Measurements from ENCODE around the gene FGF6.

The FGF6 gene

DNA sequence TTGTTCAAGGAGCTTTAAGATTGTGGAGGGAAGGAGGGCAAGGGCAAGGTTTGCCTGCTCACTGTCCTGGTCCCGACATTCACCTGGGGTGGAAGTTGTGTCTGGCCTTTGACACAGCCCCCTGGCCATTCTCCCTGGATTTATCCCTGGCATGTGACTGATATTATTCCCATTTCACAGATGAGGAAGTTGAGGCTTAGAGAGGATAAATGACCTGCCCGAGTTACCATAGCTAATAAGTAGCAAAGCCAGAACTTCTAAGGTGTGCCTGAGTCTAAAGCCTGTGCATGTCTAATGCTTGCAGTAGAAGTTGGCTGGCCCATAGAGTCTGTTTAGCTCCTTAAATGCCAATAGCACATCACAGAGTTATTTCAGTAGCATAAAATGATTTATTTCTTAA is 720 bp upstream of the FGF6 start:
- no peak for DNase-seq

DNA sequence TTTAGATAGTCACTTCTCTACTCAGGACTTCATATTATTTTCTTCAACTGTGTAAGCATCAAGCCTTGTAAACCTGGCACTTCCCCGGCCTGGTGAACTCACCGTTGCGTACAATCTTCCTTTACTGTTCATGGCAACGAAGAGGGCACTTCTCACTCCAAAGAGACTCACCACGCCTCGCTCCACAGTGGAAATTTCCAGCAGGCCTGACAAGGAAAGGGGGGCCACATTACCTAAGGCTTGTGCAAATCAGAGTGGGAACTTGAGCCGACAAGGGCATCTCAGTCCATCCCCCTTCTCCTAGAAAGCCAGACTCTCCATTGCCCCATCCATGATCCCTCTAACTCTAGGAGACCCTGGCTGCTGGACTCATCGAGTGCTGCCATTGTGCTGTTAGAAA is 1.6 kb downstream of the FGF6 start:
- DNase-seq: no peak

DNA sequence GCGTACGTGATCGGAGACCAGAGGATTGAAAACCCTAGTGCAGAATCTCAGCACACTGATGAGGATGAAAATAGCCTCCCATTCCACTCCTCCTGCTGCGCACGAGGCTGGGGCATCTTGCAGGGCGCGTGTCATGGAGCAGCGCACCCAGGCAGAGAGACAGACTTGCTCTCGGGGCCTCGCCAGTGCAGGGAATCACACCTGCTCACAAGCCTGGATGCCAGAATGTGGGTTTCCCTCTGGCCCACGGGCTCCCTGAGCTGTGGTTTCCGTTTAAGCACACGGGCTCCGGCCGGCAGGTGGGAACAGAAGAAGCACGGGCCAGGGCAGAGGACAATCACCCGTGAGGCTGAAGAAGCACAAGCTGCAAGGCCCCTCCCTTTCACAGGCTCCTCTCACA is 2.0 kb downstream of the FGF6 start:
- DNase-seq: no peak

DNA sequence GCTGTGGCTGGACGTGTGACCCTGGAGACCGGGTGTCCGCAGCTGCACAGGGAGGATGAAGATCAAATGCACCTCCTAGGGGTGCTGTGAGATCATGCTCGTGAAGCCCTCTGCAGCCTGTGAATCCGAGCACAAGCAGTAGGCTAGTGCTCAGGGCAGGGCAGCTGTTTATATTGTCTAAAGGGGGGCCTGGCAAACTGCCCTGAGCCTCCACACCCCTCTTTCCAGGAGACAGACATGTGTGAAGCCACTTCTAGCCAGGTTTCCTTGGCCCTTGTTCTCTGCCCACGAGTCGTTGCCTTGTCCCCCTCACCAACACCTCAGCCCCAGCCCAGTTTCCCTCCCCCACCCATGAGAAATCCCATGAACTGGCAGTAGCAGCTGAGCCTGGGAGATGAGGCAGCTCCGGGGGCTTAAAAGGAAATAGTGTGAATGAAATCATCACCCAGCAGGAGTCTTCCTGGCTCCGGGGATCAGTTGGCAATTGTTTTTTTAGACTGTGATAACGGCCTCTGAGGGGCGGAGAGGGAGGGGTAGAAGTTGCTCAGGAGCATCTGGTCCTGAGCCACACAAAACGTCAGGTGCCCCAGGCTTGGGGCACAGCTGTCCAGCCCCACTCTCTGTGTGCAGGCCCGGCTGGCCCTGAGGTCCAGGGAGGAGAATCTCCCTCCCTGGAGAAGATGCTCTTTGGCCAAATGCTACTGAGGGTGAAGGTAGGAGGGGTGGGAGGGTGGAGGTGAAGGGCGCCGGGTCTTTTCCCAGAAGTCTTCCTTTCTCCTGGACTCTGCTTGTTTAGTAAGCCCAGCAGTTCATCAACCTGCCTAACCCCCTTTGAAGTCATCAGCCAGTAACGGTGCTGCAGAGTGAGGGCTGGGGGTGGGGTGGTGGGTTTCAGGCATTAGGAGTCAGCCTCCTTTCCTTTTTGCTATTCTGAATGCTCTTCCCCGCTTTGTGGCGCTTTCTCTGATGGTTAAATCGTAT is 4.0 kb downstream of the FGF6 start:
- DNase-seq: no peak

DNA sequence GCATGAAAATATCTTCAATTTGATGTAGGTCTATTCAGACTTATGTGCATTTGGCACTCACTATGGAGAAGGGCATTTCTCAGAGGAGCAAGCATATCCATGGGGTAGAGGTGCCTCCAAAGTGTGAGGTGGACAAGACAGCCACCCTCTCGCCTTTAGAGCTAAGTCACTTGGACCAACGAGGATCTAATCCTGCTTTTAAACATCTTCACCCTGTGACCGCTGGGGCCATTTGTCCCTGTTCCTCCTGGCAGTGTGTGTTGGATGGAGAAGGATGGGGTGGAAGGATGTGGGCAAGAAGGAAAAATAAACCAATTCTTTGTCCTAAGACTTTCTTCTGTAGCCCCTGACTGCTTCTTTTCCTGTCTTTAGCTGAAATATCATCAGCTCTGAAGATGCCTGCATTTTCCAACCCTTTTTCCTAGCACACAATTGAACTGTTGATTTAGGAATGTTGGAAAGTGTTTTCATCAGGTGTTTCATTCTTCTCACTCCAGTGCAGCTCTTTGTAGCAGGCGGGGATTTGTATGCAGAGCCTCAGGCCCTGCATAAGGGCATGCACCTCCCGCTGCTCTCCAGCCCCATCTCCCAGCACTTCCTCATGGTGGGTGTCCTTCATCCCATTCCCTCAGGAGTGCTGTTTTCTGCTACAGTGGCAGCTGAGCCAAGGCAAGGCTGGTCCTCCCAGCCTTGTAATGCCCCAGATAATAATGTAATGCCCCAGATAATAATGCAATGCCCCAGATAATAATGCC is 5.3 kb downstream of the FGF6 start:
- DNase-seq: no peak

DNA sequence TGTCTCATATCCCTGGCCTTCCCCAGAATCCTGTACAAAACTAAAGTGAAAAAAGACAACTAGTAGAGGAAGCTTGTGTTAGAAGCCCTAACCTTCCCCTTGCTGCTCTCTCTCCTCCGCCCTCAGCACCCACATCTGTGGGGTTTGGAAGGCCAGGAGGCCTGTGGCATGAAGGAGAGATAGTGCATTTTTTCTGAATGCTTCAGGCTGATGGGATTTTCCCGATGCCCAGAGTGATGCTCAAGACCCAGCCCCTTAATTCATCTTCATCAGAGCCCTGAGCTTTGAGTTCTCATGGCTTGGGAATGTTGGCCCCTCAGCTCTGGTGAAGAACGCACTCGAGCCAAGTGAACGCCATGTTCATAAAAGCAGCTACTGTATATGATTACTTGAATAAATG is 5.9 kb downstream of the FGF6 start:
- no peak for DNase-seq

DNA sequence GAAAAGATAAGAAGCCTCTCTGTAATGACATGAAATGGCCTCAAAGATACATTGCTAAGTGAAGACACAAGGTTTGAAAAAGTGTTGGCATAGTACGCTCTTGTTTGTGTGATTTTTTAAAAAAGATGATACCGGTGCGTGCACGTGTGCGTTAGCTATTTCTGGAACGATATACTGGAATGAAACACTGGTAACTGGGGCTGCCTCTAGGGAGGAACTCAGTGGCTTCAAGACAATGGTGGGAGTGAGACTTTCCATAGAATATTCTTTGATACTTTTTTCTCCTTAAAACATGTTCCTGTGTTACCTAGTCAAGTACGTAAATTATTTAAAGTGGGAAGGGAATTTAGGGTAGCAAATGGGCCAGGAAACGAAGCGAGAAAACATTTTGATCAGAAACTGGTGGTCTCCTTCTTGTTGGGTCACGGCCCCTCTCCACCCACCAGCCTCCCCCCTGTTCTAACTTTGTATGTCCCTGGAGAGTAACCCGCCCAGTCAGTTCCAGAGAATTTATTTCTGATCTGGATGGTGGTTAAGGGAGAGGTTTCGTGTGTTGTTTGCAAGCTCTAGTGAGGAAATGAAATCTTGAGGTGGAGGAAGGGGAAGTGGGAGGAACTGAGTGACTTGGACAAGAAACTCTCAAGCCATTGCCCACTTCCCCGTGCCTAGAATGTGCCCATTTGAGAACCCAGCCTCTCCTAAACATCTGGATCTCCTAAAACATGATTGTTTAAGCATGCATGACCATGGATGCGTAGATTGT is 6.6 kb downstream of the FGF6 start:
- DNase-seq: peak; percentile 64 to 68

DNA sequence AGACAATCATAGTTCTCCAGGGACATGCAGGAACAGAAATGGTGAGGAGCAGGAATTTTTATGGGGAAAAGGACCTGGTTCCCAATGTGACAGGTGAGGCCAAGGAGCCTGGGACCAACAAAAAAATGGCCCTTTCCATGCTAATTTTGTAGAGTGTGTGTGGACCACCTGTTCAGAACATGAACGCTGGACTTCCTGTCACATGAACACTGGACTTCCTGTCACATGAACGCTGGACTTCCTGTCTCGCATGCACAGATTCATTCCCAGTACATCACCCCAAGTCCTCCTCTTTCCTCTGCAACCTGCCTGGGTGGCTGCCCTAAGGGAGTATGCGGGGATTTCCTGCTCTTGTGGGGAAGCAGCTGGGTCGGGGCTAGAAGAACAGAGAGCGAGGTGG is 10.1 kb downstream of the FGF6 start:
- no peak for DNase-seq

DNA sequence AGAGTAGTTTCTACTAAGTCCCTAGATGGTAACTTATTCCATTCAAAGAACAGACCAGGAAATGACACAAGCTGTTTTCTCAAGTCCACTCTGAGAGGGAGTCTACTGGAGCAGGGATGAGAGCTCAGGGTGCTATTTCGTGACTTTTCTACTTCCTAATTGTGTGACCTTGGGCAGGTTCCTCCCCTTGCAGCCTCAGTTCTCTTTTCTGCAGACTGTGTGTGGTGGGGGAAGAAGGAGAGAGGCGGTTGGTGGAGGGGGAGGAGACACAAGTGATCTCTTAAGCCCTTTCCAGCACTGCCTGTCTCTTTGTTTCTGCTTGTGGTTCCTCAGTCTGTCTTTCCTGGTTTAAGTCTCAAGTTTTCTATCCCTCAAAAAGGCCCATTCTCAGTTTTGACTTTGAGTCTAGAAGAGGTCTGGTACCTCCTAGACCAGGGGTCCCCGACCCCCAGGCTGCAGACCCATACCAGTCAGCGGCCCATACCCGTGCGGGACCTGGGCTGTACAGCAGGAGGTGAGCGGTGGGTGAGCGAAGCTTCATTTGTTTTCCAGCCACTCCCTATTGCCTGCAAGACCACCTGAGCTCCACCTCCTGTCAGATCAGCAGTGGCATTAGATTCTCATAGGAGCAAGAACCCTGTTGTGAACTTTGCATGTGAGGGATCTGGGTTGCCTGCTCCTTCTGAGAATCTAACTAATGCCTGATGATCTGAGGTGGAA is 10.7 kb downstream of the FGF6 start:
- DNase-seq: peak; percentile 89 to 92

DNA sequence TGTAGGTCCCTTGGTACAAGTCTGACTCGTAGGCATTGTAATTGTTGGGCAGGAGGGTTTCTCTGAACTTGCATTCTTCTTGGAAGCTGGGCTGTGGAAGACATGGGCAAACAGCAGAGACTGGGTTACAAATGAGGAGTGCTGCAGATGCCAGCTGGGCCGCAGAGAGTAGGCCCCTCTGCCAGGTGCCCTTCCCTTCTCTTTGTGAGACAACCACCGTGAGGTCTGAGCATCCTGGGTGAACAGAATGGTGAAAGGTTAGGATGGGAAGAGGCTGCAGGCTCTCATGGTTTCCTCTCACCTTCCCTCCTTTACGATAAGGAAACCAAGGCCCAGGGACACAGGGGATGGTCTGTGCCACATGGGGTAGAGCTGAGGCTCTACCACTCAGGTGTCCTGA is 11.3 kb downstream of the FGF6 start:
- DNase-seq: no peak

DNA sequence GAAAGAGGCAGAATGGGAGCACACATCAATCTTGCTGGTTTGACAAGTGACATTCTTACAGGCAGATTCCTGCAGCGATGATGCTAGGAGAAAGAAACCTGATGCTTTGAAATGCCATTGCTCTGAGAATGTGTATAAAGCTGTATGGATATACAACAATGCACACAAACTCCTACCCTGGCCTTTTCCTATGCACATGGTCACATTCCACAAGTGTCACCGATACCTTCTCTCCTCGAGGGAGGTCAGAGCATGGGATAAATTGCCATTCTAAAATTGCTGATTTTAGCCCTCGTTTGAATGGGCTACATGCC is 11.9 kb downstream of the FGF6 start:
- DNase-seq: no peak

DNA sequence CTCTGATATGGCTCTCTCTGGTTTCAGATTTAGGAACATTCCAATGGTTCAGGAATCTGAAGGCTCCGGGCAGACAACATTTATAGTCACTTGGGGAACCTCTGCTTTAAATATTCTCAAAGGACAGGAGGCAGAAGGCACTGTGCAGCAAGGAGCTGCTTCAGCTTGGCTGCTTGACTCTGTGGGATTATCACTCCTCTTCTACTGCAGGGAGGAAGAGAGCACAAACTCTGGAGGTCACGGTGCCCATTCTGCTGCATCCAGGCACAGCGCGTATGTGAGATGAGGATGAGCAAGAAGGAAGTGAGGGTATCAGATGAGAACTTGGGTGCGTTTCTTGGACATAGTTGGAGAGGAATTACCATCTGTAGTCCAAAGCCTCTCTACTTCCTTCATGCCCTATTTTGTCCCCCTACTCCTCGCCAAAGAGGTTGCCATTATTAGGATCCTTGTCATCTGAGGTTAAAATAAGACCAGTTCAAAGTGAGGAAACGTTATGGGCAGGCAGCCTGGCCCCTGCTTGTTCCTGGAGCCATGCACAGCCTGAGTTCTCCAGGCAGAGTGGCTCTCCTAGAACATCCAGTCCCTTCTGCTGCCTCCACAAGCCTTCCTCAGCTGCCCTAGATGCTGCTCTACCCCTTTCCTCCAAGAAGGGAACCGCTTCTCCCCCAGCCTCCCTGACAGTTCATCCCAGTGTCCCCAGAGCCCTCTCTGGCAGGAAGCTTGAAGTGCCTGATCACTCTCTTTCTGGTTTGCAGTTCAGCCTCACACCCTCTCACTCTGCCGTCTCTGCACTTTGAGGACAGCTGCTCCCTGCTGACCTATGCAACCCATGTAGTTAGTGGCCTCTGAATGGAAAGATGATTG is 12.5 kb downstream of the FGF6 start:
- no peak for DNase-seq

DNA sequence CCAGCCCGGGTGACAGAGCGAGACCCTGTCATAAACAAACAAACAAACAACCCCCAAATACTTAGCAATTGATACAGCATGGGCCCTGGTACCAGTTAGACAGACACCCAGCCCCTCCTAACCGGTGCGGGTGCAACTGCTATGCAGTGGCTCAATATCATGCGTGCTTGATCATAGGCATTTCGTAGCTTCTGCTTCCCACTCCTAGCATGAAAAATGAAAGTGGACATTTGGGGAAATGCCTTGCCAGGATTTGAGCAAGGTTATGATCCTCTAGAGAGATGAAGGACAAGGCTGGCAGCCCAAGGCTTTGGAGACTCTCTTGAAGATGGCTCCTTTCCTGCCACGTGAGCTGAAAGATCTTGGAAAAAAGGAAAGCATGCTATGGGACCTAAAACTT is 13.7 kb downstream of the FGF6 start:
- DNase-seq: no peak

DNA sequence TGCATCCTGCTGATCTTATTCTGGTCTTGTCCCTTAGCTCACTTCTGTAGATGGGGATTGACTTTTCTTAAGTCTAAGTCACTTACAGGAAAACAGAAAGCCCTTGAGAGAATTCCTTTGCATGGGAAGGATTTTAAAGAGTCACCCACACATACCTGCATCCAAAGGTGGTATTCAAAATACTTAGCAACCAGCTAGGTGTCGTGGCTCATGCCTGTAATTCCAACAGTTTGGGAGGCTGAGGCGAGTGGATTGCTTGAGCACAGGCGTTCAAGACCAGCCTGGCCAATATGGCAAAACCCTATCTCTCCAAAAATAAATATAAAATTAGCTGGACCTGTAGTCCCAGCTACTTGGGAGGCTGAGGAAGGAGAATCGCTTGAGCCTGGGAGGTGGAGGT is 14.2 kb downstream of the FGF6 start:
- DNase-seq: no peak

DNA sequence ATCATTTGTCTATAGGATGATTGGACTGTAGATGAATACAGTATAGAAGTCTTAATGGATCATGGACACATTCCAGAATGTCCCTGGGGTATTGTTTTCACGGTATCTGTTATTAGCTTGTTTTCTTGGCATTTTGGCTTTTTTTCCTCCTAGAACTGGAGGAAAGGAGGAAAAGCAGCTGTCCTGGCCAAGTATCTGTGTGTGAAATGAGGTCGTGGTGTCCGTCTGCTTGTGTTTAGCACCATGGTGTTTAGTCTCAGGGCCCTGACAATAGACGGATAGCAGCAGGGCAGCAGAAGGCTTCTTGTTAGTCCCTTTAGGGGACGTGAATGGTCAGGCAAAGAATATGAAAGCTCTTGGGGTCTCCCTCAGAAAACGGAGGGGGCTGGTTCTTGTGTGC is 21.2 kb downstream of the FGF6 start:
- DNase-seq: no peak

DNA sequence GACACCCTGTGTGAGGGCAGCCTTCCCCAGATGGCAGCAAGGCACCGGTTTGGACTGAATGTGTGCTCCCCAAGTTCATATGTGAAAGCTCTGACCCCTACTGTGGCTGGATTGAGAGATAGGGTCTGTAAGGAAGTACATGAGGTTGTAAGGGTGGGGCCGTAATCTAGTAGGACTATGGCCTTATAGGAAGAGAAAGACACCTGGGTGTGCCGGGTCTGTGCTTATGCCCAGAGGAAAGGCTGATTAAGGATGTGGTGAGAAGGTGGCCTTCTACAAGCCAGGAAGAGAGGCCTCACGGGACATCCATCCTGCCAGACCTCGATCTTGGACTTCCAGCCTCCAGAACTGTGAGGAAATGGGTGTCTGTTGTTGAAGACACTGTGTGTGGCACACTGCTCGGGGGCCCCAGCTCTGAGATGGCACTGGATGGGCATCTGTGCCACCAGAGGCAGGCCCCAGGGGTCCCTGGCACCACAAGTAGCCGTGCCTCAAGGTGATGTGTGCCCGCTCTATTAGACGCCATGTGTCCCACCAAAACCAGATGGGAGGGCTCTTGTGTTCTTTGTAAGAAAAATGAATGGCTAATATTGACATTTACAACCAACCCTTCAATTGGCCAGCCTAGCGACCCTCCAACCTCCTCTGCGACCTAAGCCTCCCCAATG is 22.0 kb downstream of the FGF6 start:
- no peak for DNase-seq

DNA sequence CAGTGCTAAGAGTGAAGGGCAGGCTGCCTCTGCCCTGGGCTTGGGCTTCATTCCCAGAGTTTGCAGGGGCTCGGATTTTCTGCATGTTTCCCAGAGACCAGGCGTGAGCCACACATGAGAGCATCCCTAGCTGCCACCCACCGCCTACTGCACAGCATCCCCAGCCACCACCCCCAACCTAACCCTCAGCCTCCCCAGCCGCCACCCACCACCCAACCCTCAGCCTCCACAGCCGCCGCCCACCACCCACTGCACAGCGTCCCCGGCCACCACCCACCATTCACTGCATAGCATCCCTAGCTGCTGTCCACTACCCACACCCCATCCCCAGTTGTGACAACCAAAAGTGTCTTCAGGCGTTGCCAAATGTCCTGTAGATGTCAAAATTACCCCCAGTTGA is 22.6 kb downstream of the FGF6 start:
- DNase-seq: no peak

DNA sequence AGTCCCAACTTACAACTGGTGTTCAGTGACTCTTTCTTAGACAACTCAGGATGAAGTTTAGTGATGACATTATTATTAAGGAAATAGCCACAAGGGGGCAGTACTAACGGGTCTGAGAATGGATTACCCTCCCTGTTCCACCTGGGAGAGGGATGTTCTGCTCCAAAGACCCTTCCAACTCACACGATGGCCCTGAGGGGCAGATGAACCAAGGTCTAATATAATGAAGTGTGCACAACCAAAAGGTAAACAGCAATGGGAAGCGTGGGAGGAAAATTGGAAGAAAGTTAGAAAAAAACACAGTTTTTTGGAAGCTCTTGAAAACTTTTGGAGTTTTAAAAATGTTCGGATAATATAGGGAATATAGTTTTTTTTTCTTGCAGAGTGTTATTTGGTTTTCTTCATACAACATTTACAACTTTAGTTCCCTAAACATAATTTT is 24.0 kb downstream of the FGF6 start:
- DNase-seq: peak; percentile 28 to 47

DNA sequence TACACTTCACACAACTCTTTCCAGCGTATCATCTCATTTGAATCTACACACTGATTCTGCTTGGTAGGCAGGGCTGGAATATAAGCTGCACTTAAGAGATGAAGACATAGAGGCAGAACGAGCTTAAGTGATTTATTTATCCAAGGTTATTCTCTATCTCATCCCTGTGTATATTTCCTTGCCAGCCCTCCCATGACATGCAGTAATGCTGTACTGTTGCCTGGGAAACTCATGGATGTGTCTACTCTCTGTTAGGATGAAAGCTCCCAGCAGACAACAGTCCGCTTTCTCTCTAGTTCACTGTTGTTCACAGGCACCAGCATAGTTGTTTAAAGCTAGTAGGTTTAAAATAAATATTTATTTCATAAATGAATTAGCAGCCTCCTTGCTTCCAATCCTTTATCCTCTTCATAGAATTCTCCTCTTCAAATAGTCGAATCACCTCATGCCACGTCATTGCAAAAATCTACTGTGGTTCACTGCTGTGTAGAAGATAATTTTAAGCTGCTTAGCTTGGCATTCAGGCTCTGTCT is 25.4 kb downstream of the FGF6 start:
- DNase-seq: no peak

DNA sequence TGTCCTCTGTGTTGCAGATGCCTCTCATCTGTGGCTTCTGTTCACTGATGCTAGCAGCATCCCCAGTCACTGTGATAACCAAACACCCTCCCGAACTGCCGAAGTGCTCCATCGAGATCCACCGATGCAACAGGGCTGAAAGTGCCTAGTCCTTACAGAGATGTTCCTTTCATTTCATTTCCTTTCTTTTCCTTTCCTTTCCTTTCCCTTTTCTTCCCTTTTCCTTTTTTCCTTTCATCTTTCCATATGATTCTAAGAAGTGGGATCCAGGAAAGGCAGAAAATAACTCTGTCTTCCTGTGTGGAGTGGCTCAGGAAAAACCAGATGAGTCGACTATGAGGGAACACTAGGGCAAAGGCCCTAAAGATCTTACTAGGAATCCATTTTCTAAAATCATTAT is 26.7 kb downstream of the FGF6 start:
- no peak for DNase-seq

DNA sequence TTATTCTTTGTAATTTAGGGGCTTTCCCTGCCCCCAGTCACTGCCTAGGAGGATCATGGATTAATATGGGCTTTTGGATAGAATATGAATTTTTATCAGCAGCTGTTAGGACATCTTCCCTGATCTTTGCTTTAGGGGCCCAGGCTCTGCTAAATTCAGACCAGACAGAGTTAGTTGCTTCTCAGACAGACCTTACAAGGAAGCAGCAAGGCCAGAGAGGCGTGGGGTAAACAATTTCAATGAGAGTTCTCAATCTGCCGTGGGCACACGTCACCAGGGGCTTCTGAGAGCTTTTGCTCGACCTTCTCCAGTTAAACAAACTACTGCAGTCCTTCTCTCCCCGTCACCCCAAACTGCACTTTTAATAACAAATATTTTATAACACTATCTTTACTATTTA is 27.7 kb downstream of the FGF6 start:
- no peak for DNase-seq

Data from AML-193 (cell line).